Kidney glomerular epithelial cell (primary cell): ENCODE data around the gene ENTR1.

Experiments used
- DNase-seq: peaks from one replicate; lab custom pipeline; 2025; lab: John Stamatoyannopoulos, UW

The ENTR1 gene

GRCh38 chr9:136397643-136398042 lies 12.8 kb downstream of the ENTR1 start:
- no peak for DNase-seq

DNA sequence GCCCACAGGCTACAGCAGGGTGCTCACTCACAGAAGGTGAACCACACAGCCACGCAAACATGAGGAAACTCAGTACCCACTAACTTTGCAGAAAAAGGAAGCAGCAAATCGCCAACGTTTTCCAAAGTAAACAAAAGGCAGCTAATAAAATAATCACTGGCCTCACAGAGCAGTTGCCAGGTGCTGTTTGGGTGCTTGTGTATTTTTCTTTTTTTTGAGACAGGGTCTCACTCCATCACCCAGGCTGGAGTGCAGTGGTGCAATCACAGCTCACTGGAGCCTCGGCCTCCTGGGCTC lies 14.2 kb downstream of the ENTR1 start:
- no peak for DNase-seq

GRCh38 chr9:136395345-136396218 lies 14.8 kb downstream of the ENTR1 start:
- no peak for DNase-seq

GRCh38 chr9:136395020-136395340 lies 15.4 kb downstream of the ENTR1 start:
- no peak for DNase-seq

DNA sequence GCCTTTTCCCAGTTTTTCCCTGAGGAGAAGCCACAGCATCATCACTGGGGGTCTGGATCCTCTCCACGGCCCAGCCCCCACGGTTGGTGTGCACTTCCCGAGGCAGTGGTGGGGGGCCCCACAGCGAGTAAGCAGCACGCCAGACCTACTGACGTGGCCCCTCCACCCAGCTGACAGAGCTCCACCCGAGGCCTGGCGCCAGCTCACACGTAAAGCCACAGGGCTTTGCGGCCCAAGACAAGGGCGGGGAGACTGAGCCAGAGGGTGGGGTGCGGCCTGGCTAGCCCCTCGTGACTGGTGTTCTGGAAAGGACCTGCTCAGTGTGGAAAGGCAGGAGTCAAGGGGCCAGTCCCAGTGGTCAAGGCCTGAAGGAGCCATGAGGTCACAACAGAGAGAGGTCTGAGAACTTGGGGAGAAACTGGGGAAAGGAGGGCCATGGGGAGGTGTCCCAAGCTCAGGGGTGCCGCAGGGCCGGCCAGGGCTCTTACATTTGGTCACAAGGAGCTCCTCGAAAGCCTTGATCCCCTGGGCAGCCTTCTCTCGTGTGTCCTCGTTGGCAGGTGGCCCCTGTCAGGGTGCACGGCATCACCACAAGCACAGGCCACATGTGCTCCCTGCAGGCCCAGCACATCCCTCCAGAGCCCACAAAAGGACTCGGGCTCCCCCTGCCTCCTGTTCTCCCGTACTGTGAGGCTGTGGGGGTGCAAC lies 15.9 kb downstream of the ENTR1 start:
- DNase-seq = no peak

DNA sequence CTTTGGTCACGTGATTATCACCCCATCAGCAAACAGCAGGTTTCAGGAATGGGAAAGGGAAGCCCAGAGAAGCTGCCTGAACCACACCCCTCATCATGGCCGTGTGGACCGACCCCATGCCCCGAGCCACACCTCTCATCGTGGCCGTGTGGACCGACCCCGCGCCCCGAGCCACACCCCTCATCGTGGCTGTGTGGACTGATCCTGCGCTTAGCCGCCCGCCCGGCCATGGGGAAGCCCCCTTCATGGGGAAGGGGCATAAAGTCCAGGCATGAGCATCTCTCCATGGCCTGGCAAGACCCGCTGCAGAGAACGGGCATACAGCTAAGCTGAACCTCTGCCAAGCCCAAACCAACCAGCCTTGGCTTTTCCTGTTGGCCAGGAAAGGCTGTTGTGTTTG lies 16.9 kb downstream of the ENTR1 start:
- no peak for DNase-seq

DNA sequence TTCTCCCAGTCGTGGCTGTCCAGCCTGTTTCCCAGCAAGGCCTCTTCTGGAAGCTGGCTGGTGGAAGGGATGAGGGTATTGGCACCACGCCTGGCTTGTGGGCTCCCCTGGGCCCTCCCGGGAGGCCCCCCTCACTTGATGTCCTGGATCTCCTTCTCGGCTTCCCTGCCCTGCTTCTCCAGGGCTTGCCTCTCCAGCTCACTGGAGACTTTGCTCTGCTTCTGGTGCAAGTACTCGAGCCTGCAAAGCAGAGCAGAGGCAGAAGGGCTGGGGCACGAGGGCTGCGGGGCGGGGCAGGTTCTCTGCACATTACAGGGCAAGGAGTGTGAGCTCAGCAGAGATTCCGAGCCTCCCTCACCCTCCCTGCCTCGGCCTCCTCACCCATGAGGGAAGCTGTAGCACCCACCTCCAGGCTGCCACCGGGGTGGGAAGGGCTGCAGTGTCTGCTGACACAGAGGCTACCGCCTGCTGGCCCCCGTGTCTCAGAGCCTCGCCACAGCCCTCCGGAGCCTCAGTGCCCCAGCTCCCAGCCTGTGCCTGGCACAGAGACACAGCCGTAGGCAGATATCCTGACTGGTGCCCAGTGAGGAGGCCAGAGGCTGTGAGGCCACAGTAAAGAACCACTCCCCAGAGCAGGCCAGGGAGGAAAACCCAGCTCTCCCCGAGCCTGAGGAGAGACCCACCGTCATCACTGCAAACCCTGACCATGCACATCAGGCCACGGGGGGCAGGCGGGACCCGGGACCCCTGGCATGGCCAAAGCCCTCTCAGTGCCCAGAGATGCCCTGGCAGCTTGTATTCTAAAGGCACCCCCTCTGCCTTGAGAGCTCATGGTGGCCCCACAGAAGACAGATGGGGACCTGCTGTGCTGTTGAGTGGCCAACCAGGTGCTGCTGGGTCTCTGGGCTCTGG lies 17.6 kb downstream of the ENTR1 start:
- DNase-seq = no peak

DNA sequence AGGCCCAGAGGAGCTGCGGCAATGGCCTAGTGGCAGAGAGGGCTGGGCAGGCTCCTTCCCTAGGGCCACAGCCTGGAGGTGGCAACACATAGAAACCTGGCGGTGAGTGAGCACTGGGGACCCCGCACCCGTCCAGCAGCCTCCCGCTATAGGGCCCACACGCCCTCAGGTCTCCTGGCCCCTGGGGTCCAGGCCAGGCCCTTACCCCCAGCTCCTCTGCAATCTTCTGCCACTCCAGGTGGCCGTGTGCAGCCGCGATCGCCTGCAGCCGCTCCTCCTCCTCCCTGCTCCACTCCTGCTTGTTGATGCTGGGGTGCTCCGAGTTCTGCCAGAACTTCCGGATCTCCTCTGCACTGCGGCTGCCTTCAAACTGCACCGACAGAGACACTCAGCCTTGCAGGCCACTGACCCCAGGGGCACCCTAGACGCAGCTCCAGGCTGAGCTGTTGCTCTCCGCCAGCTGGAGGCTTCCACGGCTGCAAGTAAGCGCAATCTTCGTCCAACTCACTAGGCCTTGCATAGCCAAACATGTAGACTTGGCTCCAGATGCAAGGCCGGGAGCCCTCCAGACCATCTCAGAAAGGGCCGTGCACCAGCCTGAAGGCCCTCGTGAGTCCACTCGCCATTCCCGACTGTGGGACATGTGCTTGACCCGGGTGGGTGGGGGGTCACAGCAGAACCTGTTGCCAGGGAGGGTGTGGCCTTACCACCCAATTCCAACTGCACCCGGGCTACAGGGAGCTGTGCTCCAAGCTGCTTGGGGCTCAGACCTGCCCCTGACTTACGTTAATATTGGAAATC lies 18.5 kb downstream of the ENTR1 start:
- no peak for DNase-seq

DNA sequence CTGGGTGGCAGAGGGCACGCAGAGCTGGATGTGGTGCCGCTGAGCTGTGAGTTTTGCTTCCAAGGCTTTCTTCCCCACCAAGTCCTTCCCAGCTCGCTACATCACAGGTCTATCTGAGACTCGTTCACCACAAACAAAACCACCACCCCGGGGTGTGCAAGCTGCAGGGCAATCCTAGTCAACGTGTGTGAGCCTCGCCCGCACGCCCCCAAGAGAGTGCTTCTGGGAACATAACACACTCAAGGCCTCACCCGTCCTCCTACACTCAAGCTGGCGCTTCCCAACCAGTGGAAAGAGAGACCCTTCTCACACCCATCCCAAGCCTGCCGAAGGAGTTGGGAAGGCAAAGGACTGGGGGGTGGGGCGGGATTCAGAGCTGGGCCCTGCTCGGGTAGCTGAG lies 21.0 kb downstream of the ENTR1 start:
- DNase-seq = no peak

- DNase-seq = no peak
These were observed 23.2 kb downstream of the ENTR1 start for GRCh38 chr9:136387217-136387616.

- no peak for DNase-seq
These were observed 24.4 kb downstream of the ENTR1 start for GRCh38 chr9:136386018-136386417.

- DNase-seq = no peak
These were observed 25.4 kb downstream of the ENTR1 start for GRCh38 chr9:136385015-136385414.

DNA sequence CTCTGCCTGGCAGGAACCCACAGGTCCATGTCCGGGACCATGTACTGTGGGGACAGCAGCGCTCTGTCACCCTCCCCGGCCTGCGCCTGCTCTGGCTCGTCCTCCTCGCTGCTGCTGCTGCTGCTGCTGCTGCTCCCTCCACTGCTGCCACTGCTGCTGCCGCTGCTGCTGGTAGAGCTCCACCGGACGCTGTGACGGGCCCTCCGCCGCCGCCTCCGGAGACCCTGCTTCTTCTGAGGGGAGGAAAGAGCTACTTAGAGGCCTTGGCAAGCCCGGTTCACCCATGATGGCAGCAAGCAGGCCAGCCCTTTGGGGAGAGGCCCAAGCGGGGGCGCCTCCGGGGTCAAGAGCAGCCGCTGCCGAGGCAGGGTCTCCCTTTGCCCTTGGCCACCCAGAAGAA lies 27.0 kb downstream of the ENTR1 start:
- no peak for DNase-seq

- no peak for DNase-seq
These were observed 28.4 kb downstream of the ENTR1 start for GRCh38 chr9:136381966-136382513.

GRCh38 chr9:136381311-136381710 lies 29.1 kb downstream of the ENTR1 start:
- DNase-seq = no peak

DNA sequence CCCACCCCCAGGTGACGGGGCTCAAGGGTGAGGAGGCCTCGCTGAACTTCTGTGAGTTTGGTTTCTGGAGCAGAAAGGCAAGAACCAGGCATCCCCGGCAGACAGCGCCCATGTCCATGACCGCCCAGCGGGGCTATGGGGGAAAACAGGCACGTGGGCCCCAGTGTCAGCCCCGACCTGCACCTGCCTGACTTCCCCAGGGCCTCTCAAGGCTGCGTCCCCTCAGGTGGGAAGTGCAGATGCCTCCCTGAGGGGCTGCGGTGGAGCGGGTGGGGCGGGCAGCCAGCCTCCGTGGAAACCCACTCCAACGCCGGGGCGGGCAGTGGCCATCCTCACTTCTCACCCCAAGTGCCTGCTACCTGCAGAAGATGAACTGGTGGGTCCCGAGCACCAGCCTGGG lies 30.0 kb downstream of the ENTR1 start:
- no peak for DNase-seq

GRCh38 chr9:136379891-136380290 lies 30.5 kb downstream of the ENTR1 start:
- DNase-seq = no peak

GRCh38 chr9:136379401-136379800 lies 31.0 kb downstream of the ENTR1 start:
- no peak for DNase-seq

- DNase-seq = no peak
These were observed 31.5 kb downstream of the ENTR1 start for GRCh38 chr9:136379003-136379287.

- DNase-seq = no peak
These were observed 32.0 kb downstream of the ENTR1 start for GRCh38 chr9:136378170-136379002.
